Measurements from ENCODE around the gene QSOX1. TPM values are rescaled to one million over a fixed set of nuclear protein-coding genes. Genes with fewer than 3 reads are reported as not detected.

The QSOX1 gene
- total RNA-seq: 10 to 100 TPM; 34.9 to 72.3 (median 51.5) TPM

GRCh38 chr1:180154325-180155181 lies at the start of gene QSOX1:
Gene QSOX1, plus strand, starts transcription at chr1:180154869. Its CDS starts 39 bp downstream, at chr1:180154908.
- Histone ChIP-seq H3K4me1 (peaks cover 0 to 35% (median 3%) of the 10 kb centered on the region in 4 donors), H3K27me3 (no peaks in the 10 kb centered on the region)
- TF ChIP-seq CTCF (IDR thresholded peaks at IDR 0.05): peak in 5 of 6 experiments; percentile 11 to 39 (median 35)
- peak; percentile 83 to 91 for TF ChIP-seq POLR2A (IDR thresholded peaks at IDR 0.05)

GRCh38 chr1:180112091-180112490 lies 42.6 kb upstream of the QSOX1 start:
- H3K4me3 ChIP-seq: no peak overlapping the region
- no peak for DNase-seq
- H3K27ac ChIP-seq: peak overlapping the region in 2 of 4 donors; percentile 27 to 28
- TF ChIP-seq CTCF (IDR thresholded peaks at IDR 0.05) (no peak), POLR2A (IDR thresholded peaks at IDR 0.05) (no peak)
- no peaks in the 10 kb centered on the region for H3K27me3 ChIP-seq
- H3K36me3 ChIP-seq: peaks cover 0 to 42% (median 0%) of the 10 kb centered on the region in 3 donors
- H3K9me3 ChIP-seq: no peaks in the 10 kb centered on the region
- no peaks in the 10 kb centered on the region for H3K4me1 ChIP-seq

More at GRCh38 chr1:180154325-180155181, at the start of gene QSOX1:
- peak within 1 kb of the TSS; percentile 84 to 98 (median 92) for H3K4me3 ChIP-seq
- H3K27ac ChIP-seq: peak within 1 kb of the TSS; percentile 70 to 92 (median 87)
- no peaks in the 10 kb centered on the region for H3K9me3 ChIP-seq
- H3K36me3 ChIP-seq: no peaks in the 10 kb centered on the region
- DNase-seq: peak; percentile 89 to 96 (median 95)

GRCh38 chr1:180112984-180113647 lies 41.6 kb upstream of the QSOX1 start:
- Histone ChIP-seq H3K36me3 (peaks cover 0 to 35% (median 0%) of the 10 kb centered on the region in 3 donors), H3K27me3 (no peaks in the 10 kb centered on the region), H3K4me1 (no peaks in the 10 kb centered on the region), H3K4me3 (no peak overlapping the region), H3K9me3 (no peaks in the 10 kb centered on the region), H3K27ac (peak overlapping the region in 2 of 4 donors; percentile 27 to 38)
- TF ChIP-seq POLR2A (IDR thresholded peaks at IDR 0.05): no peak
- DNase-seq: no peak

GRCh38 chr1:180114396-180114945 lies 40.2 kb upstream of the QSOX1 start:
- Histone ChIP-seq H3K27me3 (no peaks in the 10 kb centered on the region), H3K9me3 (no peaks in the 10 kb centered on the region), H3K4me1 (no peaks in the 10 kb centered on the region), H3K36me3 (peaks cover 0 to 35% (median 0%) of the 10 kb centered on the region in 3 donors), H3K4me3 (no peak overlapping the region), H3K27ac (peak overlapping the region in 1 of 4 donors; percentile 27)
- no peak for DNase-seq
- TF ChIP-seq POLR2A (IDR thresholded peaks at IDR 0.05): no peak
- TF ChIP-seq CTCF (IDR thresholded peaks at IDR 0.05): no peak

- Histone ChIP-seq H3K27ac (no peak overlapping the region), H3K27me3 (no peaks in the 10 kb centered on the region), H3K4me3 (no peak overlapping the region), H3K4me1 (no peaks in the 10 kb centered on the region), H3K9me3 (no peaks in the 10 kb centered on the region), H3K36me3 (peaks cover 0 to 10% (median 0%) of the 10 kb centered on the region in 3 donors)
- no peak for DNase-seq
- TF ChIP-seq CTCF (IDR thresholded peaks at IDR 0.05): no peak
- TF ChIP-seq POLR2A (IDR thresholded peaks at IDR 0.05): no peak
Measured at GRCh38 chr1:180116964-180117763, 37.5 kb upstream of the QSOX1 start.

Measured in Peyer's patch (tissue), 4 donors.